K562 treated with DMSO at 1 percent for 48 hours (cell line): ENCODE measurements around the gene CACNA1A. TPM values are rescaled to one million over a fixed set of nuclear protein-coding genes. Genes with fewer than 3 reads are reported as not detected.

Experiments
- total RNA-seq: library from RNA; unstranded; fragments of 300-600 nt; gene quantifications from 2 replicates; pipeline ENCODE4 v1.2.3, GENCODE V29; 2022; ENCODE audit warnings: low replicate concordance; ENCODE audit errors: extremely low read depth

Gene CACNA1A
- total RNA-seq, result not detected in 2 replicates

GRCh38 chr19:13506471-13506820 is at the start of gene CACNA1A:
TSS of gene CACNA1A (minus strand) at chr19:13506479. CDS start at chr19:13506224, 255 bp downstream.

